HG03460 (cell line): ENCODE measurements around the gene ANKFY1.
"Not testable (repeated sequence)": the region's sequence is repeated elsewhere in the genome, so short reads cannot be mapped to it uniquely, and the experiment has no call there.

Source experiments
- ATAC-seq: cut with Tn5 transposase; IDR thresholded peaks from one replicate; pipeline ENCODE4 v1.9.1; 2021; ENCODE audit not compliant: unreplicated experiment

The ANKFY1 gene

DNA sequence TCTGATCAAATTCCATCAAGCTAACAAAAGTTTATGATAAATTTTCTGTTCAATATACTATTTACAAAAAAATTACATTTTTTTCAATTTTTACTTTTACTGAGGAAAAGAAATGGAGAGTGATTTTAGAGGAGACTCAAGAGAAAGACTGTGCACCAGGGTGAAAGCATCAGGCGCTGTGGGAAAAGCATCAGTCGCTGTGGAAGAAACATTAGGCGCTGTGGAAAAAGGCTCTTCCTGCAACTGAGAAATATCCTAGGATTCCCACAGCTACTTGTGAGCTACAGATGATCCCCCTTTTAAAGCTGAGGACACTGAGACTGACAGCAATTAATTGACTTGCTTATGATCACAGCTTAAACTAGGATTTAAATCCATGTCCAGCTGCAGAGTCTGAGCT lies 4.9 kb downstream of the ANKFY1 start:
- ATAC-seq, result no peak

DNA sequence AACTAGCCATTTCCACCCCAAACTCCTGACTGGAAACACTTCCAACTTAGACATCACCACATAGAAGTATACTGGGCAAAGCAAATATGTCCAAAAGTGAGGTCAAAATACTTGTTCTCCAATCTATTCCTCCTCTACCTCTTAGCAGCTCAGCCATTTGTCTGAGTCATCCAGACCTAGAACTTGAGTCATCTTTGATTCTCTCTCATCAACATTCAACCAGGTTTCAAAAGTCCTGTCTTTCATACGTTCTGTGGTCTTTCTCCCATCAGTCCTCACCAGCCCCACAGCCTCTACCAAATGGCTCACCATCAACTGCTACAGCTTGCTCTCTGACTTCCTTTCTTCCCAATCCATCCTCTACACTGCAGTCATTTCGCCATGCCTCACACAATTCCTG lies 6.8 kb downstream of the ANKFY1 start:
- ATAC-seq, result no peak

DNA sequence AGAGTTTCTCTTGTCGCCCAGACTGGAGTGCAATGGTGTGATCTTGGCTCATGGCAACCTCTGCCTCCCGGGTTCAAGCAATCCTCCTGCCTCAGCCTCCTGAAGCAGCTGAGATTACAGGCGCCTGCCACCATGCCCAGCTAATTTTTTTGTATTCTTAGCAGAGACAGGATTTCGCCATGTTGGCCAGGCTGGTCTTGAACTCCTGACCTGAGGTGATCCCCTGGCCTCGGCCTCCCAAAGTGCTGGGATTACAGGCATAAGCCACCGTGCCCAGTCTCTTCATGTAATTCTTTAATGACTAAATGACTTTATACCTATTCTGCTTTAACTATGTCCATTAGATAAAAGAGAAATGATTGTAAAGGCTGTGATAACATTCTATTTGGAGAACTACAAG lies 8.5 kb downstream of the ANKFY1 start:
- not testable (repeated sequence) for ATAC-seq

DNA sequence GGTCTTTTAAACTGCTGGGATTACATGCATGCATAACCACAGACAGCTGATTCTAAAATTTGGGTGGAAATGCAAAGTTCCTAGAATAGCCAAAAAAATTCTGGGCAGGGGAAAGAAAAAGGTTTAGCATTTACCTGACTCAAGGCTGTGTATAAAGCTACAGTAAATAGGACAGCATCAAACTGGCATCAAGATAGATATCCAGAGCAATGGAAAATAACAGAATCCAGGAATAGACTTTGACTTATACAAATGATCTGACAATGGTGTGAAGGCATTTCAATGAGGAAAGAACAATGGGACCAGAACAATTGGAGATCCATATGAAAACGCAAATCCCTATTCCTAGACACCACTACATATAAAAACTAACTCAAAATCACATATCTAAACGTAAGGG lies 12.9 kb downstream of the ANKFY1 start:
- no peak for ATAC-seq

DNA sequence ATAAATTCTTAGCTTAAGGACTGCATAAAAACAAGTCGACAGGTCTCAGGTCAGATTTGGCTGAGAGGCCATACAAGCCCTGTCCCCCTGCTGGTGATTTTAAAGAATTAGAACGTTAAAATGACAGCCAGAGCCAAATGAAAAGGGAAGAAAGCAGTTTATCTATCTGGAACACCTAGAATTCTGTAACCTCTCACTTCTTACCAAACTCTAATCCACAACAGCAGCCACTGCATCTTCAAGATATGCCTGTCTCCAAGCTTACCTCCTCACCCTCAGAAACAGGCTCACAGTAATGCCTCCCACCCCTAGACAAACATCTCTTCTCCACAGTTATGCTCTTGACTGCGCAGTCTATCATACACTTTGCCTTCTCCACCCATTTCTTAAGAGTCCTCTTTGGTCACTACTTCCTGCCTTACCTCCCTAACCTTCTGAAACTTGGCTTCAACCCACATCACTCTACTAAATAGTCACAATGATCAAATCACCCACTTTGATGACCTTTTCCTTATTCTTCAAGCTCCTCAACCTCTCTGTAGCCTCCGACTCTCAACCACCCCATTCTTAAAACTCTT lies 14.2 kb downstream of the ANKFY1 start:
- ATAC-seq, result no peak

DNA sequence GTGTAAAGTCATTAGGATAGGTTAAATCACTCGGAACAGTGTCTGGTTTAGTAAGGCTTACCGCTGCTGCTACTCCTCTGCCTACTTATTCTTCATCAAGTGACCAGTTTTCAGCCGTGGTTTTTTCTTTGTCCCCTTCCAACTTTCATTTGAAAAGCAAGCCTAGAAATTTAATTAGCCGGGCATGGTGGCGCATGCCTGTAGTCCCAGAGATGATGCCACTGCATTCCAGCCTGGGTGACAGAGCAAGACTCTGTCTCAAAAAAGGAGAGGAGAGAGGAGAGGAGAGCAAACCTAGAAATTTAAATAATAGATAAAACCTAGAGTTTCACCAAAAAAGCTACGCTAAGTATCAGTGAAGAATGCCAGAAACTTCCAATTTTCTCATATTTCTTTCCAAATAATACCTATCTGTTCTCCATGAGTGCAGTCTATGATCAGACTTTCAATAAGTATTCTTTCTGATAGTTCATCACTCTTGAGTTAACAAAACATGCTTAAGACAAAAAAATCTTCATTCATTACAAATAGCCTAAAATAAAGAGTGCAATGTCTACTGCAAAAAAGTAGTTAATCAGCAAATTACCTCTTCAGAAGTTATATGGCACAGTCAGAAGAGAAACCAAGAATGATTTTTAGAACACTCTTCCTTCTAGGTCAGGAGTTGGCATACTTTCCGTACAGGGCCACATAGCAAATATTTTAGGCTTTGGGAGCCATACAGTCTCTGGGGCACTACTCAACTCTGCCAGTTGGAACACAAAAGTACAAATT lies 15.1 kb downstream of the ANKFY1 start:
- ATAC-seq, result no peak

DNA sequence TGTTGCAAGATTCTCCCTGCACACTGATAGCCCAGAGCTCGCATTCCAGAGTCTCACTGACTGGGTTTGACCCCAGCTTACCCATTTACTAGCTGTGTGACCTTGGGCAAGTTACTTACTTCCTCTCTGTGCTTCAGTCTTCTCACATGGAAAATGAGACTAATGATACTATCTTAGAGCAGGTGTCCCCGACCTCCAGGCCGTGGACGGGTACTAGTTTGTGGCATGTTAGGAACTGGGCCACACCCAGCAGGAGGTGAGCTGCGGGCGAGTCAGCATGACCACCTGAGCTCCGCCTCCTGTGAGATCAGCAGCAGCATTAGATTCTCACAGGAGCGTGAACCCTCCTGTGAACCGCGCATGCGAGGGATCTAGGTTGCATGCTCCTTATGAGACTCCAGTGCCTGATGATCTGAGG lies 15.8 kb downstream of the ANKFY1 start:
- no peak for ATAC-seq

DNA sequence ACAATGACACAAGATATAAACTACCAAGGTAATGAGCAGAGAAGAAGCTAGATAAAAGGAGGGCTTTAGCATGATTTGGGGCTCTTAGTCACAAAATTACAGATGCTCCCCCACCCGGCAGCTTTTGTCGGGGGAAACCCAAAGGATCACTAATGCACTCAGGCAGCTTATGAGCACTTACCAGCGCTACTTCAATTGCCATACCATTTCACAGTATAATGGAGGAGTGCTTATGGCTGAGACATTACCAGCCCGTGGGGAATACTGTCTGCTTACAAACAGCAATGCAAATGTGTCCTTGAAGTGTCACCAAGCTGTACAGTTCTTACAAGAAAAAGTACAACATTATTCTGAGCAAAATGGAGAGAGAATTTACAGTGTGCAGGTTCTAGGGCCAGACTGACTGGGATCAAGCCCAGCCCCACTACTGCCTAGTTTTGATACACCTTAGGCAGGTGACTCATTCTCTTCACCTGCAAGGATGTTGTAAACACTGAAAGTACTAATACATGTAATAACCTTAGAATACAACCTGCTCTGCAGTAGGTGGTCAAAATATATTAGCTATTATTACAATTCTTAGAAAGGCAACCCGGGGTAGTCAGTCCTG lies 16.3 kb downstream of the ANKFY1 start:
- no peak for ATAC-seq

DNA sequence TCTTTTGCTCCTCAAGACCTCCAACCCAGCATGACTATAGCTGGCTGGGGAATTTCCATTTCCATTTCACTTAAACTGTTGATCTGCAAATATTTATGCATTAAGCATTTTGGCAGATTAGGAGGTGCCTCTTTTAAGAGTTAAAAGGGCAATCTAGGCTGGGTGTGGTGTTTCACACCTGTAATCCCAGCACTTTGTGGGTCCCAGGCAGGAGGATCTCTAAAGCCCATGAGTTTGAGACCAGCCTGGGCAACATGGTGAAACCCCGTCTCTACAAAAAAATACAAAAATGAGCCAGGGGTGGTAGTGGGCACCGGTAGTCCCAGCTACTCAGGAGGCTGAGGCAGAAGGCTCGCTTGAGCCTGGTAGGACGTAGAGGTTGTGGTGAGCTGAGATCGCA lies 17.1 kb downstream of the ANKFY1 start:
- no peak for ATAC-seq

DNA sequence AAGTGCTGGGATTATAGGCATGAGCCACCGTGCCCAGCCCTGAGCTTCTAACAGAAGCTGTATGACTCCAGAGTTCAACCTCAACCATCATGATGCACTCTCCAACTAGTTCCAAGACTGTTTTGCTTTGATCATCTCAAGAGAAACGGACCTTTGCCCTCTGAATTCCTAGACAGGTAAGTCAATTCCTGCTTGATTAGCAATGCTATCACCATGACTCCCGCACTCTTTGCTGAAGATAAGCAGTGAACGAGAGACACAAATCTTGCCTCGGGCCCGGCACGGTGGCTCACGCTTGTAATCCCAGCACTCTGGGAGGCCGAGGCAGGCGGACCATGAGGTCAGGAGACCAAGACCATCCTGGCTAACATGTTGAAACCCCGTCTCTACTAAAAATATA lies 22.2 kb downstream of the ANKFY1 start:
- ATAC-seq, result no peak

DNA sequence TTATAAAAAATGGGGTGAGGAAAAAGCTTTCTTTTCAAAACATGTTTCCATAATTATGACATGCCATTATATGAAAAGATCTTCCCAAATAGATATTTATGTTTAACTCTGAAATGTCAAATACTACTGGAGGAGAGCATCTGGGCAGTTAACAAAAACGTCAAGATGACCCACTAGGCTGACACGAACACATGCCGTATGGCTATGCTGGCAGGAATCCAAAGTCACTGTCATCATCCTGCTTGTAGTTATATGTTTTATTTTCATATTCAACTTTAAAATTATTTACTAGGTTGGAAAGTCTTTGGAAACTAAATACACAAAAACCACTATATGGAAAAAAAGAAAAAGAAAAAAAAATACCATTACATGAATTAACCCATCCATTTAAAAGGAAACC lies 27.3 kb downstream of the ANKFY1 start:
- no peak for ATAC-seq

DNA sequence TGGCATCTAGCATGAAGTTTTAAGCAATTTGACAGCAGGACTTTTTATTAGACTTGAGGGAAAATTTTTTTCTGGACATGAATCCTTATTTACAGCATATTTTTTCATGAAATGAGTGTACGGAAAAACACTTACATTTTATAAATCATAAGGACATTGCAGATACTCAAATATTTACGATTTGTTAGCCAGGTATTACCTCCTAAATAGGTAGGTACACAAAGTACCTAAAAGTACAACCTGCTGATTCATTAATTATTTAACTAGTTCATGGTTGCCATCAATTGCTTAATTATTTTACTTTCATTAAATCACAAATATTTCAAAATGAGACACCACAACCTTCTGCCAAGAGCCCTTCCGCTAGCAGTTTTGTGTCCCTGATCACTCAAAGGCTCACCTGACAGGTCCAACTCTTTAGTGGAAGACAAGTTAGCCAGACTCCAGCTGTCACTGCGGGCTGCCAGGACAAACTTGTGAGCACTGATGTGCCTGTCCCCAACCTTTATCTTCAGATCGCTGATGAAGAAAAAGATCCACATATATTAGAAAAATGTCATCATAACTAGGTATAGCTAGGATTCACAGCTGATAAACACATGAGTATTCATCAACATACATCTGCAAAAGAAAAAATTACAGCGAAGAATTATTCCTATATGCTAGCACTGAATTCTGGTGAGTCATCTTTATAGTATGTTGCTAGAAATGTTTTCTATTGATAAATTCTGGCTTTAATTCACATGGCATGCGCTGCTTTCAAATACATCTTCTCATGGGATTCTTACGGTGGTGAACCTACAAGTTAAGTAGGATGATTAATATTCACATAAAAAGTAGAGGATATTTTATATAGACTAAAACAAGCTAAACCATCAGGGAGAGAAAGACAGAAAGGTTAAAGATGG lies 28.2 kb downstream of the ANKFY1 start:
- ATAC-seq, result no peak

DNA sequence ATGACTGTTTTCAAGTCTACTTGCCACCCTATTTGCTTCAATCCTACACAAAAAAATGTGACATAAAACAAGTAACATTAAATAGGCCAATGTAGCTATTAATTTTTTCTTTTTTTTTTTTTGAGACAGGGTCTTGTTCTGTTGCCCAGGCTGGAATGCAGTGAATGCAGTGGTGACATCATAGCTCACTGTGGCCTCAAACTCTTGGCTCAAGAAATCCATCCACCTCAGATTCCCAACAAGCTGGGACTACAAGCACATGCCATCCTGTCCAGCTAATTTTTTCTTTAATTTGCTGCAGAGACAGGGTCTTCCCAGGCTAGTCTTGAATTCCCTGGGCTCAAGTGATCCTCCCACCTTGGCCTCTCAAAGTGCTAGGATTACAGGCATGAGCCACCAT lies 29.4 kb downstream of the ANKFY1 start:
- ATAC-seq, result no peak

DNA sequence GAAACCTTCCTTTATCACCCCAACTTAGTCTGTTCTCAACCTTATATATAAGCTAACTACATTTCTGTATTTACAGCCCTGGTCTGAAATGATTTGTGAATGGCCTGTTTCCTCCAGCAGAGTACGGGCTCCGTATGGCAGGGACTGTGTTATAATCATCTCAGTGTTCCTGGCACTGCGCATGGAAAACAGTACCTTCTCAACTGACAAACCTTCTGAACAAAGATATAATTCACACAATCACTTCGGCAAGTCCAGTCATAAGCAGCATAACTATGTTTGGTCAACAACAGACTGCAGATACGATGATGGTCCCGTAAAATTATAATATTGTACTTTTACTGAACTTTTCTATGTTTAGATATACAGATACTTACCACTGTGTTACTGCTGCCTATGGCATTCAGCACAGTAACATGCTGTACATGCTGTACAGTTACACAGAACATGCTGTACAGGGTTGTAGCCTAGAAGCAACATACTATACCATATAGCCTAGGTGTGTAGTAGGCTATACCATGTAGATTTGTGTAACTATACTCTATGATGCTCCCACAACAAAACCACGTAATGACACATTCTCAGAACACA lies 30.0 kb downstream of the ANKFY1 start:
- no peak for ATAC-seq

DNA sequence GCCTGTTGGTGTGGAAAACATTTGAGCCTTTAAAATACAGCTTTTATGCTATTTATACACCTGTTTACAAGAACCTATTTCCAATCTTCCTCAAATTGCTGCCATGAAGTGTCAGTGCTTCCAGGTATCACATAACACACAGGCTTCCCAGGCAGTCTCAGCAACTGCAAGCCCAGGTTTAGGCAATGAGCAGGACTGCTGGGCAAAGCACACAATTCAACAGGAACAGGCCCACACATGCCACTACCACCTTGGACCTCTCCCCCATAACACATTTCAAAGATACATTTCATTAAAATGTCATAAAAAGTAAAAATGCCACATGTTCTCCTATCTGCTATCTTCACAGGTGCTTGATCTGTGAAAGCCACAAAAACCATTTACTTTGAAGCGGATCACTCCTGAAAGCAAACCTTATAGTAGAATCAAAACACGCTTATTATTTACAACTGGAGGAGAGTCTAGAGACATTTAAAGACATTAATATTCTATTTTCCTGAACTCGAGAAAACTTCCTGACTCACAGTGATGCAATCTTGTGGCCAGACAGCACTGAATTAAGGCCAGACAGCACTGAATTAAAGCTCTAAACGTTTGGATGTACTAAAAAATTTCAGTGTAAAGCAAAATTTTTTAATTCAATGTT lies 31.5 kb downstream of the ANKFY1 start:
- ATAC-seq, result no peak

DNA sequence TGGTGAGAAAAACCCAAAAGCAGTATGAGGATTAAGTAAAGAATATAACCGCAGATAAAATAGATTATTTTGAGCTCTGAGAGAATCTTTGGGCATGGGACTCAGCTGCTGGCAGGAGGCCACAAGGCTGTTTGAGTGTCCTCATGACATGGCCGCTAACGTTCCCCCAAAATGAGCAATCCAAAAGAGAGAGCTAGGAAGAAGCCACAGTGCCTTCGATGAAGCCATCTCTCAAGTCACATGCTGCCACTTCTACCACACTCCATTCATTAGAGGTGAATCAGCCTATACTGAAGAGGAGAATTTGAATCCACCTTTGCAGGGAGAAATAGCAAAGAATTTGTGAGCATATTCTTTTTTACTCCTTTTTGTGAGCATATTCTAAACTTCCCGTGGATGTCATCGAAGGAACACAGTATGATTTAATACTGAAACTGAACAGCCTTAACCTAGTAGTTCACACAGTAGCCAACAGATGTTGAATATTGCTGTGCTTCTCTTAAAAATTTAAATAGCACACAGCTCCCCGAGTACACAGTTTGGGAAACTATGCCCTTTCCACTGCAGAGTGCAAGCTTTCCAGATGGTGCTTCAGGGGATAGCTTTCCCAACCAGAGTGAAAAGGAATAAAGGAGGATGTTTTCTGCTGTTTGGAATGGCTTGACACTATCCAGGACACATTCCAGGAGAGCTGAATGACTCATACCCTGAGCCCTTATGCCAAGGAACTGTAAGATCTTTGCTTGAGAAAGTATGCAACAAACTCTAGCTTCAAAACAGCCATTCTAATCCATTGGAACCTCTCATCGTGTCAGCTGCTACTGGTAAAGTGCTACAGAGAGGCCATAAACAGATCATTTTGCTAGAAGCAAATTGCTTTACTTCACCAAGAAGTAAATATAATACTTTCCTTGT lies 33.9 kb downstream of the ANKFY1 start:
- no peak for ATAC-seq

DNA sequence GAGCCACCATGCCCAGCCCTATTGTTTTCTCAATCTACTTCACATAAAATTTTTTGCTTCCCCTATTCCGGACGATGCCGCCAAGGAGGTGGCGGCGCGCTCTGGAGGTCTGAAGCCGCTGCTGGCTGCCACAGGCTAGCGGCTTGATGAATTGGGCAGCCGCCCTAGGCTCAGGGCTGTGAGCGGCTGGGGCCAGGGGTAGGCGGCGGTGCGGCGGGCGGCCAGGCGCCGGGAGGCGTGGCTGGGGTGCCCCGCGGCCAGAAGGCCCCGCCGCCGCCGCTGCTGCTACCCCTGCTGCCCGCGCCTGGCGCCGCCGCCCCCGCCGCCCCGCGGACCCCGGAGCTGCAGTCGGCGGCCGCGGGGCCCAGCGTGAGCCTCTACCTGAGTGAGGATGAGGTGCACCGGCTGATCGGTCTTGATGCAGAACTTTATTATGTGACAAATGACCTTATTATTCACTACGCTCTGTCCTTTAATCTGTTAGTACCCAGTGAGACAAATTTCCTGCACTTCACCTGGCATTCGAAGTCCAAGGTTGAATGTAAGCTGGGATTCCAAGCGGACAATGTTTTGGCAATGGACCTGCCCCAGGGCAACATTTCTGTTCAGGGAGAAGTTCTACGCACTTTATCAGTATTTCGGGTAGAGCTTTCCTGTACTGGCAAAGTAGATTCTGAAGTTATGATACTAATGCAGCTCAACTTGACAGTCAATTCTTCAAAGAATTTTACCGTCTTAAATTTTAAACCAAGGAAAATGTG lies 41.7 kb downstream of the ANKFY1 start:
- ATAC-seq, result no peak

DNA sequence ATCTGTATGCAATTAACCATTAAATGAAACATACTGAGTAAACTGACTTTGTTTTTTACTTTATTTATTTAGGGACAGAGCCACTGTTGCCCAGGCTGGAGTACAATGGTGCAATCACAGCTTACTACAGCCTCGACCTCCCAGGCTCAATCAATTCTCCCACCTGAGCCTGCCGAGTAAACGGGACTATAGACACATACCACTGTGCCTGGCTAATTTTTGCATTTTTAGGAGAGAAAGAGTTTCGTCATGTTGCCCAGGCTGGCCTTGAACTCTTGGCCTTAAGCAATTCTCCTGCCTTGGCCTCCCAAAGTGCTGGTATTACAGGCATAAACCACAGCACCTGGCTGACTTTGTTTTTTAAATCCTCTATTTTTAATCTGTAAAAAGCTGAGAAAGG lies 42.6 kb downstream of the ANKFY1 start:
- no peak for ATAC-seq

DNA sequence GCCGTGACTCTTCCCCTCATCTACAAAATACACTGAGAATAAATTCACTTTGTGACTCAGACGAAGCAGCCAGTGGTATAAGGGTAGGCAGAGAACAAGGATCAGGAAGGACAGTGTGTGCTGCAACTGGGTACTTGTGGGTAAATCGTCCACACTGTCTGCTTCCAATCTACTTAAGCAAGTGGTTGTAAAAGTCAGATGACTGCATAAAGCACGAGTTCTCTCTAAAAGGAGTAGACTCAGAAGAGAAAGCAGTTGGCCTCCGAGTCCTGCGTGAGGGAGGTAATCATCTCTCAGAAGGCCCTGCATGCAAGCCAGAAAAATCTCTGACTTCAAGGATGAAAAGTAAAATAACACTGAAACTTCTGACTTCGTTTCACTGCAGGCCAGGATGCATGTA lies 43.1 kb downstream of the ANKFY1 start:
- no peak for ATAC-seq
